Effector CD8-positive, alpha-beta T cell (primary cell): ENCODE results near the gene AZIN2.
A peak's percentile ranks its signal among the peaks of the same experiment; 100 is the strongest.
"Not testable (repeated sequence)": the region's sequence is repeated elsewhere in the genome, so short reads cannot be mapped to it uniquely, and the experiment has no call there.

Experiments
- DNase-seq: peaks from one replicate; lab custom pipeline; 2025; lab: John Stamatoyannopoulos, UW

The AZIN2 gene

GRCh38 chr1:33127001-33127823, 46.3 kb downstream of the AZIN2 start:
- DNase-seq: peak; percentile 98

DNA sequence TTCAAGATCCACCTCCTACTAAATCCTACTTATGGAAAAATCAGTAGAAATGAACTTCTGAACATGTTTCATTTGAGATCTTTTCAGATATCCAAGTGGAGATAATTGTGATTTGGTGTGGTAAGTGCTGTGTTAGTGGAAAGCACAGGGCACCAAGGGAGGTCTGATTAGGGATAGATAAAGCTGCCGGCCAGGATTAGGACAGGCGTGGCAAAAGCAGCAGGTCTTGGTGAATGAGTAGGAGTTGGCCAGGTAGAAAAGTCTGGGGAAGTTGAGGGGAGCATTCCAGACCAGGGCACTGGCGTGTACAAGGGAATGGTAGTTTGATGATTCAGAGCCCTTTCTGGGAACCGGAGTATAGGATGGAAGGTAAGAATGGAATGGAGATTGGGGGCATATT, 47.8 kb downstream of the AZIN2 start:
- no peak for DNase-seq

- no peak for DNase-seq
Observed at GRCh38 chr1:33130297-33130696, 49.3 kb downstream of the AZIN2 start.

GRCh38 chr1:33131191-33131590, 50.2 kb downstream of the AZIN2 start:
- no peak for DNase-seq

DNA sequence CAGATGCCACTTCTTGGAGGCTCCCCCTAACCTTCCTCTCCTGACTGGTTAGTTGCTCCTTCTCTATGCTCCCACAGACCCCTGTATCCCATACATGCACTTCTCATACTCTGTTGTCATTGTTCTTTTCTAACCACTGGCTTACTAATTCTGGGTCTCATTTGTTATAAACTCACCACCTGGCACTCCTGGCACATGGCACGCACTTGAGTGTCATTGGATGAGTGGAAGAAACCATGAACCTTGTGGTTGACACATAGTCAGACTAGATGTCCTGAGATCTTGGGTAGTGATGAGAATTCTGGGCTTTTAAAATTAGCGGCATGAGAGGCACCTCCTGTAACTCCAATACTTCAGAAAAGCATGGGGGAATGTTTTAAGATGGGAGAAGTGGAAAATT, 51.6 kb downstream of the AZIN2 start:
- DNase-seq: no peak

GRCh38 chr1:33133478-33134105, 52.6 kb downstream of the AZIN2 start:
- no peak for DNase-seq

- not testable (repeated sequence) for DNase-seq
Observed at GRCh38 chr1:33136041-33136440, 55.1 kb downstream of the AZIN2 start.

GRCh38 chr1:33137800-33138199, 56.8 kb downstream of the AZIN2 start:
- peak; percentile 18 for DNase-seq

- DNase-seq: no peak
Observed at GRCh38 chr1:33140153-33141149, 59.5 kb downstream of the AZIN2 start.

DNA sequence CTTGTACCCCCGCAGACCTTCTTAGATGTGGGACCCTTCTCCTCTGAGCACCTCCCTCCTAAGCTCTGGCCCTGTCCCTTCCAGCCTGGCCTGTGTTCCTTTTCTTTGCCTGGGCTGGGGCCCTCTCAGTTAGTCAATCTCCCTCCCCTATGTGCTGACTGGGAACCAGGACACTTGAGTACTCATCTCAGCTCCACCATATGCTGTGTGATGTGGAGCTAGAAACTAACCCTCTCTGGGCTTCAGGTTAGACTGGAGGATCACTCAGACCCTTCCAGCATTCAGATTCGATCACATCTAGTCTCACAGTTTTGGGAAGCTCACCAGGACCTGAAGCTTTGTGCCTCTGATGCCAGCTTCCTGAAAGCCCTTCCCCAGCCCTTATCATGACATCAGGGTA, 60.3 kb downstream of the AZIN2 start:
- DNase-seq: no peak

DNA sequence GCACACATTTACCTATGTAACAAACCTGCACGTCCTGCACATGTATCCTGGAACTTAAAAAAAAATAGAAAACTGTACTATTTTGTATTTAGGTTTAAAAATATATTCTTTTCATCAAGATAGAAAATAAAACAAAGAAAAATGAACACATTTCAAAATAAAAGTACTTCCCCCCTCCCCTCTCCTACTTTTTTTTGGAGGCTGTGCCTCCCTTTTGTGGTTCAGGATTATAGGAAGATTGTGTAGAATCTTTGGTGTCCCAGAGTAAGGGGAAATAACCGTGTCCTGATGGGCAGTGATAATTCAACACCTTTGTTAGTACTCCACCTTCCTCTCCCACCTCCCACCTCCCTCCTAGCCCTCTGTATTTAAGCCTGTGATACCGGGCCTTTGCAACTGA, 60.8 kb downstream of the AZIN2 start:
- no peak for DNase-seq

- no peak for DNase-seq
Observed at GRCh38 chr1:33142483-33143064, 61.6 kb downstream of the AZIN2 start.

- DNase-seq: no peak
Observed at GRCh38 chr1:33143176-33143575, 62.2 kb downstream of the AZIN2 start.

DNA sequence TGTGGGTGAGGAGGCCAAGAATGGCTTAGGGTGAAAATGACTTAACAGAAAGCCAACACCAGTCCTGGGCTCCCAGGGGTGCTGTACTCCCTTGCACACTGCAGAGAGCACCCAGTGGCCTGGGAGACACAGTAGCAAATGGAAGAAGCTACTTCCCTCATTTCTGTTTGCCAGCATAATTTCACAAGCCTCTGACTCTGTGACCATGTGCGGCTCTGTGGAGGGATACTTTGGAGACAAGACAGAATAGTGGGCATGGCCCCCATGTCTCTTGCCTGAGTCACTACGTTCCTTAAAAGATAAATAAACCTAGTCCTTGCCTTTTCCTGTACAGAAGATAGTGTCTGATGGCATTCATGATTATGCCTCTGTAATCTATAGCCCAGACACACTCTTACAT, 62.7 kb downstream of the AZIN2 start:
- no peak for DNase-seq

DNA sequence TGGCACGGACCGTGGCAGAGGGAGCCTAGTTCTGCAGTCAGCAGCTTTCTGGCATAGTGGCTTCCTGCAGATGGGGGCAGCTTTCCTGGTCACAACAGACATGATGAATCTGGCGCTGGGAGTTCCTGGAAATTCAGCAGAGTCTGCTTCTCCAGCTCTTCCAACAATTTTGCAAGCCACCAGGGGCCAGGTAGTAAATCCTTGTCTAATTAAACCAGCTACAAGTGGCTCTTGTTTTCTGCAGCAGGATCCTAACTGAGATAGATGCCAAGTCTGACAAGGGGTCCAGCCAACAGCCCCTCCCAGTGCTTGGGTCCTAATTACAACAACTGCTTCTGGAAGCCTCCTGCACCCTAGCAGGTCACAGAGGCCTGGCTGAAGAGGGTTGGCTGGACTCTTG, 65.0 kb downstream of the AZIN2 start:
- no peak for DNase-seq

- DNase-seq: no peak
Observed at GRCh38 chr1:33147275-33147996, 66.5 kb downstream of the AZIN2 start.

DNA sequence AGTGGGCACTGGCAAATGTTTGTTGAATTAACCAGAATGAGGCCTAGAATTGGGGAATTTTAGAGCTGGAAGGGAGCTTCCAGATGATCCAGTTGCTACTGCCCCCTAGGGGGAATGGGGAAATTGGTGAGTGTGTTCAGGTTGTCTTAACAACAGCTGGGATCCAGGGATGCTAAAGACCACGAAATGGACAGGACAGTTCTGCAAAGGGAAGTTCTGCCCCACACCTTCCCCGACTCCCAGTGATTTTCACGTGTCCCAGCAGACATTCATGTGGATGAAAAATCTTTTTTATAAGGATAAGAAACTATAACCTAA, 67.0 kb downstream of the AZIN2 start:
- DNase-seq: no peak

DNA sequence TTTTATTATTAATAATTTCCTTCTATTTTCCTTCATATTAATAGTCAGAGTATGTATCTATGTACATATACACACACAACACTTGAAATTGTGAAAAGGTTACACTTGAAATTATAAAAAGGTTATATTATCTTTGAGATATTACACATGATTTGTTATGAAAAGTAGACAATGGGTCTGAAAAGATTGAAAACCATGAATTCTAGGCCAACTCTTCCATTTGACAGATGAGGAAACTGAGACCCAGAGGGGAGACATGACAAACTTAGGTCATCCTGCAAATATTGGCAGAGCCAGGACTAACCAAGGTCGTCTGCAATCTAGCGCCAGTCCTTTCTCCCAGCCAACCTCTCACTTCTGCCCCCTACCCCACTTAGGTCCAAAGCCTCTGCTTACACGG, 67.7 kb downstream of the AZIN2 start:
- DNase-seq: no peak

- no peak for DNase-seq
Observed at GRCh38 chr1:33149453-33150190, 68.7 kb downstream of the AZIN2 start.

GRCh38 chr1:33150522-33150921, 69.6 kb downstream of the AZIN2 start:
- no peak for DNase-seq

DNA sequence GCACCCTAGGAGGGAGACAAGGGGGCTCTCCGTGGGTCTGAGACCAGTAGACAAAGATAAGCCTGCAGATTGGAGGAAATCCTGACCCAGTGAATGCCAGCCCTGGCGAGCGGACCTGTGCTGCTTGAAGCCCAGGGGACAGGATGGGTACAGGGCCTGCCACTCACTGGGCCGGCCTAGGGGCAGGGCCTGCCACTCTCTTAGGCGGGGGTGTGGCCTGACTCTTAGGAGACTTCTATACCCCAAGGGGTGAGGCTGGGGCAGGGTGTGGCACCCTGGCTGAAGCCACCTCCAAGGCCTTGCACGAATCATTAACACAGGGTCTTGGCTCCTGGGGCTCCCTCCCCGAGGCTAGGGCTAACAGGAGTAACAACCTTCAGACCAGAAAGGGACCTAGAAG, 70.2 kb downstream of the AZIN2 start:
- DNase-seq: no peak
